GM15510 (cell line): Measurements from ENCODE around the gene CCNQ.

Experiments used
- POLR2A ChIP-seq: IDR thresholded peaks from 3 replicates; pipeline ENCODE4 v1.6.1; 2011; ENCODE audit warnings: borderline replicate concordance; ENCODE audit not compliant: insufficient read length; ENCODE audit errors: extremely low read depth

The CCNQ gene

GRCh38 chrX:153598541-153599191, at the start of gene CCNQ:
TSS of gene CCNQ (minus strand) at chrX:153599139. CDS start at chrX:153599073, 66 bp downstream.
- peak; percentile 44 for TF ChIP-seq POLR2A

GRCh38 chrX:153647461-153648357, 48.8 kb upstream of the CCNQ start:
- no peak for TF ChIP-seq POLR2A

GRCh38 chrX:153646620-153647373, 47.9 kb upstream of the CCNQ start, which contains the start of gene DUSP9:
TSS of gene DUSP9 (plus strand) at chrX:153647203. CDS start at chrX:153647954, 751 bp downstream.
- no peak for TF ChIP-seq POLR2A

GRCh38 chrX:153645921-153646488, 47.1 kb upstream of the CCNQ start:
- no peak for TF ChIP-seq POLR2A

GRCh38 chrX:153645151-153645550, 46.2 kb upstream of the CCNQ start:
- TF ChIP-seq POLR2A = no peak

- no peak for TF ChIP-seq POLR2A
Measured at GRCh38 chrX:153644356-153645125, 45.6 kb upstream of the CCNQ start.

GRCh38 chrX:153643431-153644351, 44.8 kb upstream of the CCNQ start:
- TF ChIP-seq POLR2A = no peak

GRCh38 chrX:153642655-153643430, 43.9 kb upstream of the CCNQ start:
- no peak for TF ChIP-seq POLR2A

- TF ChIP-seq POLR2A = no peak
Measured at GRCh38 chrX:153642051-153642654, 43.2 kb upstream of the CCNQ start.

GRCh38 chrX:153641627-153642026, 42.7 kb upstream of the CCNQ start:
- no peak for TF ChIP-seq POLR2A

- TF ChIP-seq POLR2A = no peak
Measured at GRCh38 chrX:153640736-153641575, 42.0 kb upstream of the CCNQ start.
